Iris pigment epithelial cell (primary cell): ENCODE data around the gene OR10AD1.
A peak's percentile ranks its signal among the peaks of the same experiment; 100 is the strongest.

Experiments used
- DNase-seq: peaks from one replicate; pipeline ENCODE4 v3.0.0-alpha.2; 2011; ENCODE audit warnings: low read depth

The OR10AD1 gene

DNA sequence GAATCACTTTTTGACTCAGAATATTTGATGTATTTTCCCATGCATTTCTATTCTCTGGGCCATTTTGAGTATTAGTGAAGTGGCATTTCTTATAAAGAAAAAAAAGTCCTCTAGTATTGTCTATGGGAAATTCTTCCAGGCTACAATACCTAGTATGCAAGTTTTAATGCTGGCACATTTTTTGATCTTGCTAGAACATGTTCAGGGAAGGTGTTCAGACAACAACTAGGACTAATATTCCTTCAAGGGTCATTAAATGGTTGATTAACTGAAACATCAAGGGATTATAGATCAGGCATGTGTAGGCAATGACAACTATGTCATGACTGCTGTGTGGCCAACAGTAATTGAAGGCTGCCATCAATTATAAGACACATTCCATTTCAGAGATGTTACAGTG, 12.0 kb downstream of the OR10AD1 start:
- no peak for DNase-seq

DNA sequence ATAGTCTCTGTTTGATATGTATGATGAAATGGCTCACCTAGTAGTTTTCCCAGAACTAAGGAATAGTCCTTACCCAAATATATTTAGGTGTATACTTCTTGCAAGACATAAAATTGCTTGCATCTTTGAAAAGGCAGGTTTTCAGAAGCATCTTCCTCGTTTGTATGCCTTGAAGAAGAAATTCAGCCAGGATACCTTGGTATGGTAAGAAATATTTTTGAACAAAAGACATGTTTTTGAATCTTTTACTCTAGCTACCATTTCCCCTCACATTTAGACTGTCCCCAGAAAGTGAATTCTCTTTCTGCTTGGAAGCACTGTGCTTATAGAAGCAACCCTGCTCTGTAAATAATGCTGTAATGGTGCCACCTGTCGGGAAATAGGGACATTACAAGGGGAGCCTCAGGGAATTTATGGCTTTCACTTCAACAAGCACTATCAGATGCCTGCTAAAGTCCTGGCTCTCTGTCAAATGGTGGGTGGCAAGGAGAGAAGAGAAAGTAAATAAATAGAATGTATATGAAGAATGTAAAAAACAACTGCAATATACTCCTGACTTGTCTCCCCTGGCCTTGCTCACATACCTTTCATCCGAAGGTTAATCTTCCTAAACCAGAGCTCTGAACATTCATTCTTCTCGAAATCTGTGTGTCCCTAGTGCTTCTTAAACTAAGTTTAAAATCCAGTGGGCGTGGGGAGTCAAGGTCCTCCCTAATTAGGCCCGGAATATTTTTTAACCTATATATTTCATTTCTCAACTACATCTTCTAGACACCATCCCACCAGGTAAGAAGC, 13.6 kb downstream of the OR10AD1 start:
- DNase-seq, result peak; percentile 67

DNA sequence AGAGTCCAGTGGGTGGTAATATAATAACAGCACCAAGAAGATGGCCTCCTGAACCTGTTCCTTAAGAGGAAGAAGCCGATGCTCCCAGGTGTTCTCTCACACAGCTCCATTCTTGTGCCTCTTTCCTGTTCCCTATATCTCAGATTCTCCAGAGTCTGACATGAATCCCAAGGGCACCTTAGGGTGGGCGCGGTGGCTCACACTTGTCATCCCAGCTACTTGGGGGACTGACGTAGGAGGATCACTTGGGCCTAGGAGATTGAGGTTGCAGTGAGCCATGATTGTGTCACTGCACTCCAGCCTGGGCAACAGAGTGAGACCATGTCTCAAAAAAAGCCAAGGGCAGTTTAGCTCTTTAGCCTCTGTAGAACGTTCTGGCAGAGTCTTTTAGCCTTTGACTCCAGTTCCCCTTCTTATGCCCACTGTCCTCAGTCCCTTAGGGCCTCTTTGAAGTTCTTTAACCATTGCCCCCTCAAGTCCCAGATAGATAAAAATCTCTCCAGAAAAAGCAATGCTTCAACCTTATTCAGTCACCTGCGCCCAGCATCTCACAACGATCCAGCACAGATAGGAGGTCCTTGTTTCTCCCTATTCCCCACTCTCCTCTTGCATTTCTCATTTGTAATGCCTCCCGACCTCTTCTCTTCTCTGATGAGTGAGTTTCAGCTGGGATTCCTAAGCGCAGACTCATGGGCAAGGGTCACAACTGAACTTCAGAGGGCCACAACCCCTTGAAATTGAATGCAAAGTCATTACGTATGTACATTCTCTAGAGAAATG, 15.0 kb downstream of the OR10AD1 start:
- no peak for DNase-seq

DNA sequence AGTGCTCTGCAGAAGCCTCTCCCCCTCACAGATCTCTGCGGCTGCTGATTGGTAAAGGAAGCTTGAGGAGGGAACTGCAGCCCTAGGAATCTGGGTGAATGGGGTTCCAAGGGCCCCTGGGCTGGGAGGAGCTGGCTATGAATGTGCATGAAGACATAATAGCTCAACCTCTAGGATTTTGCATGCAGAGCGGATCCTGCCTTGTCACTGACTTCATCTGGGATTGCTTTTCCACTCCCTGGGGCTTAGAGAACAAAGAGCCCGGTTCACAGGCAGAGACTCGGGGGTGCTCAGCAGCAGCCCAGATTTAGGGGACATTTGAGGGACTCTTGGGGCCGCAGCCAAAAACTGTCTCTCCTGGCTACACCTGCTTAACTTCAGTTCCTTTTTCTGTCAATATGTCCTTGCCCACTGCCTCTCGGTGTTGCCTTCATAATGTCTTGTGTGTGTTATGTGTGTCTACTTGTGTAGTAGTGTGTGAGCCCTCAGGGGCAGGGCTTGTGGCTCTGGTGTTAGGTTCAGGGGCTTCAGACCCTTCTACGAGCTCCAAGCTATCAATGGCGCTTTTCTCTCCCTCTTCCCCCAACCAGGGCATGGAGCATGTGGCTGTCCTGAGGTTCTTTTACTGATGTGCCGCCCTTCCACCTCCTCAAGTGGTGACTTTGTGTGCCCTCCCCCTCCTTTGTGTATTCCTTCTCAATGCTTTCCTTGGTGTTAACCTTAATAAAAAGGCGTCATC, 17.7 kb downstream of the OR10AD1 start:
- peak; percentile 15 for DNase-seq

DNA sequence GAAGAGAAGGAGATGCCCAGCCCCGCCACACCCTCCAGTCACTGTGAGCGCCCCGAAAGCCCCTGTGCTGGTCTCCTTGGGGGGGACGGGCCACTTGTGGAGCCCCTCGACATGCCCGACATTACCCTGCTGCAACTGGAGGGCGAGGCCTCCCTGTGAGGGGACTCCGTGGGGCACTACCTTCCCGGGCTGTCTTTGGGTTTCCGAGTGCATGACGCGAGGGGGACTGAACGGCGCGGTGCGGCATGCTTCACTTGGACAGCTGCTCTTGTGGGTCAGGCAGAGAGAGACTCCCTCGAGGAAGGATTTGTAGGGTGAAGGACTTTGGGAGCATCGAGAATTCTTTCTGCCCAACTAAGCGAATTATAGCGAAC, 18.6 kb downstream of the OR10AD1 start:
- no peak for DNase-seq

DNA sequence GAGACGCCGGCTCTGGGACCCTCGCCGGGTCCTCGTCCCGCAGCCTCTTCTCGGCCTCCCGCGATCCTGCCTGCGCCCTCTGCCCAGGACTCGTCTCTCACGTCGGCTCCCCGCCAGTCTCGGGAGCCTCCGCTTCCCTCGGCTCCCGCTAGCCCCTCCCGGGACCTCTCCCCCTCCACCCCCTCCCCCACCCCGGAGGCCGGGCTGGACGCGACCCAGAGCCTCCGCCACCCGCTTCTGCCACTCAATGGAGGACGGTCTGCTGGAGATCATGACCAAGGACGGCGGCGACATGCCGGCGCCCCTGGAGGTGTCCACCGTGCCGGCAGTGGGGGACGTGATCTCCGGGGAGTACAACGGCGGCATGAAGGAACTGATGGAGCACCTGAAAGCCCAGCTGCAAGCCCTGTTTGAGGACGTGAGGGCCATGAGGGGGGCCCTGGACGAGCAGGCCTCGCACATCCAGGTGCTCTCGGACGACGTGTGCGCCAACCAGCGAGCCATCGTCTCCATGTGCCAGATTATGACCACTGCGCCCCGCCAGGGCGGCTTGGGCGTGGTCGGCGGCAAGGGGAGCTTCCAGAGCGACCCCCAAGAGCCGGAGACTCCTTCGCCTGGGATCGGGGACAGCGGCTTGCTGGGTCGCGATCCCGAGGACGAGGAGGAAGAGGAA, 19.1 kb downstream of the OR10AD1 start:
- no peak for DNase-seq

DNA sequence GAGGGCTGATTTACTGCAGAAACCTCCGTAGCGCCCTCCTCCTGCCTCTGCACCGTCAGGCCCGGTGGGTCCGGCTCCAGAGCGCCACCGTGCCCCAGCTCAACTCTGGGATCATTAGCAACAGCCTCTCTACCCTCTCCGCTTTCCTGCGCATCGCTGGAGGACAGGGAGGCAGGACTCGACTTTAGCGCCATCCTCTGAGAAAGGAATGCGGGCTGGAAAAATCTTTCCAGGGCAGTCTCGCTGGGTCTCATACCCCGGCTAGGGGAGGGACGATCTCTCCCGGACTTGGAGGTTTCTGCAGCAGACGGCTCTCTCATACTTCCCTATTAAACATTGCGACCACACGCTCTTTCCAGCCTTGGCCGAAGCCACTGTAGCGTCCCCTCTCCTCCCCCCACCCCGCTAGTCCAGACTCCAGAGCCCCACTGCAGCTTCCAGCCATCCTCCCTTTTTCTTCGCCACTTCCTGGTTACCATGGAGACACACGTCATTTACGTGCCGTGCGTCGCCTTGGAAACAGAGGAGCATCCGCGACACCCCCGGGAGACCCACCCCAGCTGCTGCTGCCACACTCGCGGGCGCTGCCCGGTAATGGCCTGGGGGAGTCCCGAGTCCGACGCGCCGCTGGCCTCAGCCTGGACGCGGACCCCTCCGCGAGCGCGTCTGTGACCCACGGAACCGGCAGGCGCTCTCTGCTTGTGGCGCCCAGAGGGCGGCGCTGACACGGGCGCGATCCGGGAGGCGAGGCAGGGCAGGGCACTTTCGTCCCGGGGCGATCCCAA, 19.8 kb downstream of the OR10AD1 start, which contains the start of gene CCDC184:
TSS of gene CCDC184 (plus strand) at position 554 of the 785 bp plus-strand sequence. CDS start 479 bp downstream, outside the sequence.
- DNase-seq, result peak; percentile 68

DNA sequence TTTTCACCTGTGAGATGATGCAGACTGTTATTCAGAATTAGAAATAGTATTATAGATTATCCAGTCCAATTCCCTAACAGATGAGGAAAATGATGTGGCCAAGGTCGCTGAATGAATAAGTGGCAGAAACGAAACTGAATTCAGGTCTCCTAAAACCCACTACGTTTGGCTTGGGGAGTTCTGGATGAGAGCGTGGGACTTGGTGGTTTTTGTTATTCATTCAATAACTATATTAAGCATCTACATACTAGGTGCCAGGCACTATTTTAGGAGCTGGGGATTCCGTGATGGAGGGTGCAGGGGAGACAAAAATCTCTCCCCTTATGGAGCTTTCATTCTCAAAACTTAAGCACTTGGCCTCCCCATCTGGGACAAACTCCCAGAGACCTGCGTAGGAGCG, 20.5 kb downstream of the OR10AD1 start:
- DNase-seq, result no peak

DNA sequence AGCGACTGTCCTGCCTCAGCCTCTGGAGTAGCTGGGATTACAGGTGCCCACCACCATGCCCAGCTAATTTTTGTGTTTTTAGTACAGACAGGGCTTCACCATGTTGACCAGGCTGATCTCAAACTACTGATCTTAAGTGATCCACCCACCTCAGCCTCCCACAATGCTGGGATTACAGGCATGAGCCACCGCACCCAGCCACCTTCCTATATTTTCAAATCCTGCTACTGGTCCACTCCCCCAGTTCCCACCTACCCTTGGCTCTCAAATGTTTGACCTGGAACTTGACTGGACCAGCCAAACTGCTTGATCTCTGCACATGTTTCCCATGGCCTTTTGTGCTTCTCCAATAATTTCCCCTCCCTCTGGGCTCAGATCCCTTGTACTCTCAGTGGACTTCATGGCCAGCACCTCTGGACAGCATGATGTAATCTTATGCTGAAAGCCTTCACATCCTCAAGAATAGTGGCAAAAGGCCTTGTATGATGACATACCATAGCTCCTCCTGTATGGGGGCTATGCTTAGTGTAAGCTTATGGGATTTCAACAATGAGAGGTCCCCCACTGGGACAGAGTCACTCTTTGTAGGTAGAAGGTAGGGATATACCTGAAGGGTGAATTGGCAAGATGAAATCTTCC, 22.1 kb downstream of the OR10AD1 start:
- DNase-seq, result no peak

DNA sequence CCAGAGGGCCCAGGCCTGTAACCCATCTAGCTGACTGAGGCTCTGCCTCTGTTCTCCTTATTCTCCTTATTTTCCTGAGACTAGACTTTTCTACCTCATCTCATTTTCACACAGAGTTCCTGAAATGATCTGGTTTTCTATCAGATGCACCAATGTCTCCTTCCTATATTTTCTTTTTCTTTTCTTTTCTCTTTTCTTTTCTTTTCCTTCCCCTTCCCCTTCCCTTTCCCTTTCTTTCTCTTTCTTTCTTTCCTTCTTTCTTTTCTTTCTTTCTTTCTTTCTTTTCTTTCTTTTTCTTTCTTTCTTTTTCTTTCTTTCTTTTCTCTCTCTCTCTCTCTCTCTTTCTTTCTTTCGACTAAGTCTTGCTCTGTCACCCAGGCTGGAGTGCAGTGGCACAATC, 22.7 kb downstream of the OR10AD1 start:
- DNase-seq, result no peak

DNA sequence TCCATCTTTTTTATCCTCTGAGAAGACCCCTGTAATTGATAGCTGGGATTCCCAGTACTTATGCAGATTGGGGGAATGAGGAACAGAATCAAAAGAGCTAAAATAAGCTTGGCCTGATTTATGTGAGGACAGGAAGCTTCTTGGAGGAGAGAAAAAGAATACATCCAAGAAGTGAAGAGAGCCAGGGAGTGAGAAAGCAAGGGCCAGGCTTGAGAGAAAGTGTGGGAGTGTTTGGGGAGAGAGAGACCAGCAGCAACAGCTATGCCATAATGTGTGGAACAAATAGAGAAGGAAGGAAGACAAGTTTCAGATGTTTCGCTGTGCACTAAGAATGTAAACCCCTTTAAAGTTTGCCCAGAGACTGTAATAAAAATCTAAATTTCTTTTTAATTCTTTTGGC, 23.6 kb downstream of the OR10AD1 start:
- DNase-seq, result no peak

DNA sequence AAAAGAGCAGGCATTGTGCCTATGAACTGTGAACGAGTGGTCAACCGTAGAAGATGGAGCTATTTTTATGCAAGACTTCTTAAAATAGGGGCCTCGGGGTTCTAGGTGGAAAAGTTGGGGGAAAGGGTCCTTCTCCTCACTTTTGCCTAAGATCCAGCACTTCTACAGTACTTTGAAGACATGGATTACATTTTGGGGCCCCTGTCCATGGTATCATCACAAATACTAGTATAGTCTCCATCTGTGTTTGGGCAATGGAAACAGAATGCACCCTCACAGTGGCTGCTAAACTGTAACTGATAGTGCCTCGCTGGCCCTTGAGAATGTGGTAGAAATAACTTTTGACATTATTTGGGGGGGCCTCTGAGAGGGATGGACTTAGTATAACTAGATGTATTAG, 25.1 kb downstream of the OR10AD1 start:
- no peak for DNase-seq

DNA sequence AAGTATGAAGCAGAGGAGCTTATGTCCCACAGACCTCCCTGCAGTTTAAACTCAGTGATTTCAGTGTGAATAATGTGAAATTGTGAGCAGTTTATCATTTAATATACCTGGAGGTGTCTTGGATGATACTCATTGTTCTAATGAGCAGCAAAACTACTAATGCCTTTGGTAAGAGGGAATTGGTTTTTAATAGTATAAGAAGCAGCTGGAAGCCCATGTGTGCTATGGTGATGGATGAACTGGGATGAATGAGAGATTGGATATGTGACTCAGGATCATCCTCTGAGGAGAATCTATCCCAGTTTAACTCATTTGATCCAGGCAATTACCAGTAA, 26.7 kb downstream of the OR10AD1 start:
- DNase-seq, result no peak

DNA sequence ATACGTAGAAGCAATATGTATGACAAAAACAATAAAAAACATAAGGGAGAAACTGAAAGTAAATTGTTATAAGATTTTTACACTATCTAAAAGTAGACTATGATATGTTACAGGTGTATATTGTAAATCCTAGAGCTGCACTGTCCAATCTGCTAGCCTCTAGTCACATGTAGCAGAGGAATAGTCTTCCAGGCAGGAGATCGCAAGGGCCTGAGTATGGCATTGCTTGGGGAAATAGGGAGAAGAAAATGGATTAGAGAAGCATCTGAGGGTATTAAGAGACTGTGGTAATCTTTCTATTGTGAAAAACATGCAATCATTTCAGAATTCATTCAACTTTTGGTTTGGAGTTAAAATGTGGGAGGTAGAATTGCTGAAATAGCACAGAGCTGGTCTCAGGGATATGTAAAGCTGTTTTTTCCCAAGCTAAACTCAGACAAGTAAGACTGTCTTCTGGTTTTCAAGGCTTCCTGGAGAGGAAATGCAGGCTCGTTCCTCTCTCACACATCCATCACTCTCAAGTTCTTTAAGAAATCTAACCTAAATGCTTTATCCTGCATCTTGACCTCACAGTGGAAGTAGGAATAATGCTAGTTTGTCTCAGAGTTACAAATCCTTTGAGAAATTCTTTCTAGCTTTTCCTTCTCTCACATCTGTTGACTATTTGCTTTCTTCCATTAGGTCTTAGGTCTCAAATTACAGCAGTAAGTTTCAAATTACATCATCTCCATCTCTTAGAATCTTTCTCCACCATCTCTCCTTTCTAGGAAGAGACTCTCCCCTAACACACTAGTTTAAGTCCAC, 27.3 kb downstream of the OR10AD1 start:
- DNase-seq, result peak; percentile 35

DNA sequence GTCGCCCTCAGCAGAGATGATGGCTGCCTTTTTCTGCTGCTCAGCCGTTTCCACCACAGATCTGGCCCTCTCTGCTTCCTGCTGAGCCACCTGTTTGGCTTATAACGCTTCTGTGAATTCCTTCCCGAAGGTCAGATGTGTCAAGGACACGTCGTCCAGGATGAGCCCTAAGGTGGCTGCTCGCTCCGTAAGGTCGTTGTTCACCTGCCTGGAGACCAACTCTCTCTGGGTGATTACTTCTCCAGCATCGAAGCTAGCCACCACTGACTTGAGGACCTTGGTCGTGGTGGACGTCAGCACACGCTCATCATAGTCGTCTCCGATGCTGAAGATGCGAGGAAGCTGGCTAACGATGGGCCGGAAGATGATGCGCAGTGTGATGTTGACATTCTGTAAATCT, 34.1 kb downstream of the OR10AD1 start:
- DNase-seq, result no peak

DNA sequence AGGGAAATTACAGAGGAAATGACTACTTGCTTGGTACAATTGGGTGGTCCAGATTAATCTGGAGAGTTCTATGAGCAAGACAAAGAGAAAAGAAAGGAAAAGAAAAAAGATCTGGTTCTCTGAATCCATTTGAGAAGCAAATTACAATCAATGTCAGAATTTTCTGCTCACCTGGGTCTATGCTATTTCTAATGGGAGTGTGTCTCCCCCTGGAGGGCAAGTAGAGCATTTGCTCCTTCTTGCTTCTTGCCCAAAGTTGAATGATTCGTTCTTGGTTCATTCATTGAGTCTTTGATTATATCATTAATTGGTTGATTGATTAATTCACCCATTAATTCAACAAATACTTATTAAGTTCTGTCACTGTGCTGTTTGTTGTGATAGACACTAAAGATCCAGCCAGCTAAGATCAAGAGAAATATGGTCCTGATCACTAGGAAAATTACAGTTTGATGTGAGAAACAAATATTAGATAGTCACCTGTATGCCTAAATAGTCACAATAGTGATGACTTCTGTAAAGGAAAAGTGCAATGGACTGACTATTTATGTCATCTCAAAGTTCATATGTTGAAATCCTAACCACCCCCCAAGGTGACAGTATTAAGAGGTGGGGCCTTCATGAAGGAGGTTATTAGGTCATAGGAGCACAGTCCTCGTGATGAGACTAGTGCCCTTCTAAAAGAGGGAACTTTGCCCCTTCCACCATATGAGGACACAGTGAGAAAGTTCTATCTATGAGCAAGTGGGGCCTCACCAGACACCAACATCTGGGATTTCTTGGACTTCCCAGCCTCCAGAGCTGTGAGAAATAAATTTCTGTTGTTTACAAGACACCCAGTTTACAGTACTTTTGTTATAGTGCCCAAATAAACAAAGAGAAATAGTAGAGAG, 37.8 kb downstream of the OR10AD1 start:
- DNase-seq, result peak; percentile 66

DNA sequence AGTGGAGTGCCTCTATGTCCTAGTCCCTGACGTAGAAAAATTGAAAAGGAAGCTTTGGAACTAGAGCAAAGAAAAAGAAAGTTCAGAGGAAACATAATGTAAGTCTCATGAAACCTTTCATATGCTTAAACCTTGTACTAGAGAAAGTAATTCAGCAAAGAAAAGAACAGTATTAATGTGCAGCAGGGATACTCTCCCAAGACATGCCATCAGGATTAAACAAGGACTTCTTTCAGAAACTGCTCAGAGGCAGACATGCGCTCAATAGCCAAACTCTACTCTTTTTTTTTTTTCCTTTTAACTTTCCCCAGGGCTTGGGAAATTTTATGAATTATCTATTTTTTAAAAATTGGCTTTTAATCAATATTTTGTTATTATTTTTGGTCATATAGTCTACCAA, 38.6 kb downstream of the OR10AD1 start:
- DNase-seq, result no peak

DNA sequence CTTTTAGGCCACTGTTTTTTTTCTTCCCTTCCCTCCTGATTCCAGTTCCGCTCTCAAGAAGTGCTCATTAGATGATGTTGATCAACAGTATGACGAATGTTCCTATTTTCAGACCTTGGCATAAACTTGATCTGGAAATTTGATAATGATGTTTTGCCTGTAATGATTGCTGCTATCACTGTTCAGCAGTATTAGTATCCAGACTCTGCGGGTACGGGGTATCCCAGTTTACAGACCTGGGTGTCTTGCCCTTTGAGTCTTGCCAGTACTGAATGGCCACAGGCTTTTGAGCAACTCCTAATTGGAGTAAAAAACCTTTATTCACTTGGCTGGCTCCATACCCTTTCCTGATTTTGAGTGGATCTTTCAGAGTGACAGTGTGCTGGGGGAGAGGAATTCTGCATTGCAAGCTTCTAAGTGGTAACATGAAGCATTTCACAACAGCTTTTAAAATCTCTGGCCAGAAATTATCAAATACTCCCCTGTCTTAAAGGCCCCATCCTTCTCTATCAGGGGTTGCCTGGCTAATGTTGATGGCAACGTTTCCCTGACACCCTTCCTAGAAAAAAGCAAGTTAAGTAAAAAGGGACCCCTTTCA, 39.8 kb downstream of the OR10AD1 start:
- DNase-seq, result no peak

DNA sequence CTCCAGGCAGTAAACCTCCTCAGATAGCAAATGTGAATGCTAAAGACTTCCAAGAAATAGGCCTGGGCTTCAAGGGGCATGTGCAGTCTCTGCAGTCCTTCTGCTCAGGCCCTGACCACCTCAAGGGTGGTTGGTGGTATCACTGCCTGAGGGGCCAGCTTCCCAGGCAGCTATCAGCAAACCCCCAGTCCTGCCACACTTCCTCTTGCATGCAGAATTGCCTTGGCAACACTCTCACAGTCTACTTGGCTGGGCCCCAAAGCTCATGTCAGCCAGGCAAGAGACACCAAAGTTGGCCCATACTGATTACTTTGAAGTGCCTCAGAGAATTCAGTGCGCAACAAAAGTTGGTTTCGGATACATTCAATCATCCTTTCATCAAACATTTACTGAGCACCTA, 42.3 kb downstream of the OR10AD1 start:
- peak; percentile 21 for DNase-seq
